ENCODE measurements around the gene GALNTL6.

The GALNTL6 gene

GRCh38 chr4:172105918-172106317 lies 292.7 kb downstream of the GALNTL6 start:
- no peak for DNase-seq (ENCODE audit: low read depth in 1 of 2, low spot score in 1 of 2)

DNA sequence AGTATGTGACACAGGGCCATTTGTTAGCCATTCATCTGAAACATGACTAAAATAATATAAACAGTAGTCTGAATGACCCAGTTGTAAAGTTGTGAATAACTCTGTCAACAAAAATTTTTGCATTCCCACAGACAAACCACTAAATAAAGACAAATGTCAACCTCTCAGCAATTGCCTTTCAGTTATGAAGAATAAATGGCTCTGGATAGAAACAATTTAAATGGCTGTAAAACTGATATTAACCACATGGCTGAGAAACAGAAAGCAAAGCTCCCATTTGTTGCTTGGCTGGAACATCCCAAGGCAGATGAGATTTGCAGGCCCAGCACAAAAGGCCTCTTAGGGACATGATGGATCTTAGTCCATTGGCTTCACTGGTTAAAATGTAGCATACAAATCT lies 296.3 kb downstream of the GALNTL6 start:
- no peak for DNase-seq (ENCODE audit: low read depth in 1 of 2, low spot score in 1 of 2)

DNA sequence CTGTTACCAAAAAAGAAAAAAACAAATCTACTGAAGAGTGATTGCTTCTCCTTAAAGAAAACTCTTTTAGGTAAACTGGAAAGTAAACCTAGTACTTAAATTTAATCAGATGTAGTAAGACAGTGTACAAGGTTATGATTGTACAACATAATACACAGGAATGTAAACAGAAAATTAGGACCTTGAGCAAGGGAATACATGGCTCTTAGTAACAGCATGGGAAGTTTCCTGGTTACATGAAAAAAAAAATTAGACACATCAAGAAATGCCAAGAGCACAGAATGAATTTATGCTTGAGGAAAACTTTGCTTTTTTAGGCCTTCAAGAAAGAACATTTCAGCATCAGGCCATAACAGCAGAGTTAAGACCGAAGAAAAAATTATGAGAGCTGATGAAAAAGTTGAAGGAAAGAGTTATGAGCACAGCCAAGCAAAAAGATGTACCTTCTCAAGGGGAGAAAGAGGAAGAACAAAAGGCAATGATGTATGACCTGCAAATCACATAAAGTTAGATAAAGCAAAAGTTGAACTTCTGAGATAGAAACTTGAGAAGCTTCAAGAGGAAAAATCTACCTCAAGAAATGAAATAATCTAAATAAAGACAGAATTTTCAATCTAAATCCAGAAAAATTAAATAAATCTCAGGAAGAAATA lies 311.6 kb downstream of the GALNTL6 start:
- no peak for DNase-seq (ENCODE audit: low read depth in 1 of 2, low spot score in 1 of 2)

DNA sequence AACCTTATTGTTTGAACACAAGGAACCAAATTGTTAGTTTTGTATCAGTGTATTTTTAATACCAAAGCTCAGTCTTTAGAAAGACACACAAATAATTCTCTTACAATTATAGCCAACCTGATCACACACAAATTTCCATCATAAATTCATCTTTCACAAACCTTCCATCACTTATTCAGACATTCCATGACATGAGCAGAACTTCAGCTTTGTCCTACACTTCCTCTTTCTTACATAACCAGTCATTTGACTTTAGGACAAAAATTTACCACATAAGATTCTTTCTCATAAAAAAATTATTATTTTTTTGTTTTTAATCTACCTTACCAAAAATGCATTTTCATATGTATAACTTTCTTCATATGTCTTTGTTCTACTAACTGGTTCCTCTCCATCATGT lies 312.2 kb downstream of the GALNTL6 start:
- no peak for DNase-seq (ENCODE audit: low read depth in 1 of 2, low spot score in 1 of 2)

DNA sequence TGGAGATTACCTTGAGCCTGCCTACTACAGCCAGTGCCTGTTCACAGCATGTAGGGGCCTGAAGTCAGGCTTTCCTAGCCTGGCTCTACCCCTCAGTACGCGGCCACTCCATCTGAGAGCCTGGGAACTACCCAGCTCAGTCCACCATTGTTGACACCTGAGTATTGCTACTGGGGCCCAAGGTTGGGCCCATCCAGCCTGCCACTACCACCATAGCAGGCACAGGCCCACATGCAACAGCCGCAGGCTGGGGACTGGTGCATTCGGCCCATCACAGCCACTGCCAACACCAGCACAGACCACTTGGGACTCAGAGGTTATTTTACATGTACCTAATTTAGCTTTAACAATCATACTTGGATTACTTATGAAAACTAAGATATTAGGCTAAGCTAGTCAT lies 314.0 kb downstream of the GALNTL6 start:
- no peak for DNase-seq (ENCODE audit: low read depth in 1 of 2, low spot score in 1 of 2)

DNA sequence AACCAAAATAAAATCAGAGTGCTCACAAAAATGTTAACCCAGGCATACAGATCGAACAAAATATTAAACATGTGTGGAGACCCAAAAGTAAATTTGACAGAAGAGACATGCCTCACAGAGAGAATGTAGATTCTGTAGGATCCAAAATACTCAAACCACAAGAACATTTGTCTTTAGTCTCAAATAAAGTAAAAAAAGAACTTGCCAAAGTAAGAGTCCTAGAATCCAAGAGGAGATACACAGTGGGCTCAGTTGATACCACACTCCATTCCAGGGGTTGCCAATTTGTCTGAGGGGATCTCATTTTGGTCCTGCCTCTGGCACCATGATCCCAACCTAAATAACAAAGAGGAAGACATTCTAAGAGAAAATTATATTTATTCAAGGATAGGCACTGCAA lies 316.4 kb downstream of the GALNTL6 start:
- DNase-seq (ENCODE audit: low read depth in 1 of 2, low spot score in 1 of 2): no peak

GRCh38 chr4:172134521-172134920 lies 321.3 kb downstream of the GALNTL6 start:
- no peak for DNase-seq (ENCODE audit: low read depth in 1 of 2, low spot score in 1 of 2)

- DNase-seq (ENCODE audit: low read depth in 1 of 2, low spot score in 1 of 2): no peak
These were observed 327.8 kb downstream of the GALNTL6 start for GRCh38 chr4:172141025-172141424.

GRCh38 chr4:172142281-172142741 lies 329.1 kb downstream of the GALNTL6 start:
- no peak for DNase-seq (ENCODE audit: low read depth in 1 of 2, low spot score in 1 of 2)

GRCh38 chr4:172143605-172144314 lies 330.6 kb downstream of the GALNTL6 start:
- no peak for DNase-seq (ENCODE audit: low read depth in 1 of 2, low spot score in 1 of 2)

GRCh38 chr4:172147687-172148086 lies 334.5 kb downstream of the GALNTL6 start:
- no peak for DNase-seq (ENCODE audit: low read depth in 1 of 2, low spot score in 1 of 2)

GRCh38 chr4:172149329-172149728 lies 336.1 kb downstream of the GALNTL6 start:
- DNase-seq (ENCODE audit: low read depth in 1 of 2, low spot score in 1 of 2): no peak

DNA sequence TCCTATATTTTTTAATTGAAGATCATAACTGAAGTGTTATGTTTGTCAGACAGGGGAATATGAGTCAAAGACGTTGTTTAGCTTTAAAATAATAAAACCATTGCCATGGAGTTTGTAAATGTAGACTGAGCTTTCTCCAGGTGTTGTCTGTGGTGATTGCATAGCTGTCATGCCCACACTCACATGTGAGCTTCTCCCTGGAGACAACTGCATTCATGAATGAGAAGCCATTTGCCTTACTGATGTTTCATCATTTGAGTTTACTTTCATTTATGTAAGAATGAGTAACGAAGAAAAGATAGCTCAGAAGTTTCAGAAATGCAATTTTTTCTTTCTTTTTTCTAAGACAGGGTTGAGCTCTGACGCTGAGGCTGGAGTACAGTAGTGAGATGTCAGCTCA lies 339.1 kb downstream of the GALNTL6 start:
- DNase-seq (ENCODE audit: low read depth in 1 of 2, low spot score in 1 of 2): no peak

DNA sequence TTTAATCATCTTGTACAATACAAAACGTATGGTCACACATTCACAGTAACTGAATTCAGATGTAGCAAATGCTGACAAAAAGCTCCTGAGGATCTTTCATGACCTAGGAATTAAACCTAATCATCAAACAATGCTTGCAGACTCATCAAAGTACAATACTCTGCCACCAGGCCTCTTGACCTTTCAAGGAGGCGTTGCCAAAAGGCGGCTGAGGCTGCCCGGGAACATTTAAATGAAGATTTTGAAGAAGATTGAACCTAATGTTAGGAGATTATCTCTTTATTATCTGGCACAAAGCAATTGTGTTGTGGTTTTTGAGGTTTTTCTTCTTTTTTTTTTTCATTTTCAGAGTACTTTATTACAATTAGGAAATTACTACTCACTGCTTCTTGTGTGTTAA lies 340.5 kb downstream of the GALNTL6 start:
- DNase-seq (ENCODE audit: low read depth in 1 of 2, low spot score in 1 of 2): no peak

DNA sequence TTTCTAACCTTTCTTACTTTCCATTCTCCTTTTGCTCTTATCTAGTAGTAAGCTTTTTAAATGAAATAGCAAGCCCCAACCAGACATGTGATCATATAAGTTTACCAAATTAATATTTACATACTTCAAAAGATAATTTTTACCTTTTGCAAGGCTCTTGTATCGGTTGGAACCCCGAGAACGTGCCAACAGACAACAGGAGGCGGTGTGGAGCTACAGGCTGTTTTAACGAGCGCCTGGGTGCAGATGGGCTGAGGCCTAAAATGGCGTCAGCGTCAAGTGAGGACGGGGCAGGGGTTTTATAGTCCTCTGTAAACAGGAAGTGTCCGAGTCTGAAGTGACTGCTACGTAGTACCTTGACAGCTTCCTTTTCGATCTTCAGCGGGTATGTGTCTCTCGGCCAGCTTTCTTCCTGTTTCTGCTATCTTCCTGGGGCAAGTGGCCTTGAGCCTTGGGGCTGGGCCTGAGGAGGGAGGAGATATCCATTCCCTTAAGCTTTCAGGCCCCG lies 342.7 kb downstream of the GALNTL6 start:
- DNase-seq (ENCODE audit: low read depth in 1 of 2, low spot score in 1 of 2): no peak

- DNase-seq (ENCODE audit: low read depth in 1 of 2, low spot score in 1 of 2): no peak
These were observed 344.7 kb downstream of the GALNTL6 start for GRCh38 chr4:172157946-172158345.

DNA sequence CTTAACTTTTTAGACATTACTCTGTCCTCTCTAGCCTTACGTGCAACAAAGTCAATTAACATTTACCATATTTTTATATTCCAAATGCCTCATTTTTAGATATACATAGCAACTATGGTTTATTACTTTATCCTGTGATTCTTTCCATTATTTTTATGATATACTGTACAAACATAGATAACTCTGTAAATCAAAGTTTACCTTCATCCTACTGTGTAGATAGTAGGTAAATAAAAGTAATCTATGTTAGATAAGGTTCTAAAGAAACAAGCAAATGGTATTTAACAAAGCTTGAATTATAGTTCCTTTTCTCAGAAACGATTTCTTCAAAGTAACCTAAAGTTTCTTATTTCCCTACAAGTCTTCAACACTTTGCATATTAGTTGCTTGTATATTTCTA lies 350.0 kb downstream of the GALNTL6 start:
- DNase-seq (ENCODE audit: low read depth in 1 of 2, low spot score in 1 of 2): no peak

GRCh38 chr4:172168888-172169287 lies 355.7 kb downstream of the GALNTL6 start:
- DNase-seq (ENCODE audit: low read depth in 1 of 2, low spot score in 1 of 2): no peak

DNA sequence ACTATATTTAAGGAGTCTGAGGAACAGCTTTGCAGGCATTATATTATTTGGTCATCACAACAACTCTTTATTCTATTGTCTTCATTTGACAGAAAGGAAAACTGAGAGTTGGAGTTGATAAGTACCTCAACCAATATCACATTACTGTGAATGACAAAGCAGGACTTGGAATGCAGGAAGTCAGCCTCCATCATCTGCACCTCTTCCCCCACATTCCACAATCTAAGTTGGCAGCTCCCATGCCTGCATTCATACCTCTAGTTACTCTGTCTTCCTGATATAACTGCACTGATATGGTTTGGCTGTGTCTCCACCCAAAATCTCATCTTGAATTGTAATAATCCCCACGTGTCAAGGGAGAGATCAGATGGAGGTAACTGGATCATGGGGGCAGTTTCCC lies 356.7 kb downstream of the GALNTL6 start:
- no peak for DNase-seq (ENCODE audit: low read depth in 1 of 2, low spot score in 1 of 2)

DNA sequence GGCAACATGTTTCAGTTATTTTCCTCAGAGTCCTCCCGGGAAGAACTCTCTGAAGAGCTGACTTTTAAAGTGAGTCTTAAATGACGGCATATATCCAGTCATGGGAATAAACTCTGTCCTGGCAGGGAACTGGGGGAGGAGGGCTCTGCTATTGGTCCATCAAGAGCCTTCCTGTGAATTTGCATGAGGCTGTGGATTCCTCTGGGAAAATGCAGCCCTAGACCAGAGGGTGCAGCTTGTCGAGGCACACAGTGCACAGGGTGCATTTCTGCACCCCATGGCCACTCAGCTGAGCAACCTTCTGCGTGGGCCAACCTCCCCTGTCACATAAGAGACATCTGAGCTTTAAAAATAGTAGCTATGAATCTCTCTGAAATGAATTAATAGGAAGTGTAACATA lies 360.0 kb downstream of the GALNTL6 start:
- no peak for DNase-seq (ENCODE audit: low read depth in 1 of 2, low spot score in 1 of 2)

DNA sequence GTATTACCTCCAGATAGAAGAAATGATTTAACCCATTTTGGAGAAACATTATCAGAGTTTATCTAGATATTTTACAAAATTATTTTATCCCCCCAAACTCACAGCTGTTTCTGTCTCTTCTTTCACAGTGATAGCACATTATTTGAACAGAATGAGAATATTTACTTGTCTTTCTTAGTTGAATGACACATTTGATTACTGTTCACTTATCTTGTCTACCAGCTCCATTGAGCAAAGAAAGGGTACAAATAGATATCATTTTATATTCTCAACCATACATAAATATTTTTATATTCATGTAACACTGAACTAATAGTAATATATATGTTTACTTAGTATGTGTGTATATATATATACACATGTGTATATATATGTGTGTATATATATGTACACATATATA lies 364.2 kb downstream of the GALNTL6 start:
- DNase-seq (ENCODE audit: low read depth in 1 of 2, low spot score in 1 of 2): no peak

DNA sequence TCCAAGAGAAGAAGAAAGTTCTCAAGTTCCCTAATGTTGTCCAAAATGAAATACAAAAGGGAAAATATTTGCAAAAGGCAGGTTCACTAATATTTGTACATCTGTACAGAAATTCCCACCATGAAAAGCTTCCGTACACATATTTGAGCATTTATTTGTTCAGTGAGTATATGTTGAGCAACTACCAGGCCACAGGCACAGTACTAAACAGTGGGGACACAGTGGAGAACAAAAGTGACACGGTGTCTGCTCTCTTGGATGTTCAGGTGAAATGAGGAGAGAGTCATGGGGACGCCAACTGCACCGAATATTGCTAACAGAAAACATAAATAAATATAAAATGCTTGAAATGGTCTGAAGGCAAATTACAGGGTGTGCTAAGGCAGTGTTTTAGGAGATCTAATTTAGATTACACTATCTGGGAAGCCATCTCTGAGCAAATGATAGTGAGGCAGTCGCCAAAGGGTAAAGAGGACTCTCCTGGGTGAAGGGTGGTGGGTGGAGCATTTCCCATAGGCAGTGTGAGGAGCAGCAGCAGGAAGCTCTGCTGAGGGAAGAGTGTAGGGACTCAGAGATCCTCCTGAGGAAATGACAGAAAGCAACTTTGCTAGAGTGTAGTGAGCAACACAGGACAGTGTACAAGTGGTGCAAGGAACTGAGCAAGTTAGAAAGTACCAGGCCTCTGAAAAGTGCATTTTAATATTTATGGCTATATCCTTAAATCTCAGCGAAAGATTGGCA lies 375.2 kb downstream of the GALNTL6 start:
- no peak for DNase-seq (ENCODE audit: low read depth in 1 of 2, low spot score in 1 of 2)
